Stimulated activated naive B cell treated with anti-CD40 and anti-IgM and Interleukin-4, amounts not matched to agents 10 μg/mL and 1 μg/mL and 100 μg/mL, for 72 hours (primary cell): ENCODE measurements around the gene PPIP5K2.

ENCODE experiments used
- ATAC-seq, 2 donors: fragments of 150-1000 bp; cut with Tn5 transposase; replicated peaks; 2 replicates each; pipeline ENCODE4 v1.10.0; 2021; ENCODE audit warnings: moderate library complexity in 1 of 2
- DNase-seq: peaks from one replicate; pipeline ENCODE4 v3.0.0; 2021
- H3K27ac Mint-ChIP-seq: one replicate; pipeline ENCODE4 v1.8.0; 2022; ENCODE audit warnings: mild to moderate bottlenecking, mixed read lengths
- H3K27me3 Mint-ChIP-seq, 2 donors: one replicate each; pipeline ENCODE4 v1.8.0; 2022; ENCODE audit warnings: mixed read lengths in 2 of 2
- H3K36me3 Mint-ChIP-seq, 2 donors: one replicate each; pipeline ENCODE4 v1.8.0; 2022; ENCODE audit warnings: mixed read lengths in 2 of 2, mild to moderate bottlenecking in 1 of 2
- H3K4me1 Mint-ChIP-seq, 2 donors: one replicate each; pipeline ENCODE4 v1.8.0; 2022; ENCODE audit warnings: mixed read lengths in 2 of 2, mild to moderate bottlenecking in 1 of 2
- H3K4me3 Mint-ChIP-seq, 2 donors: one replicate each; pipeline ENCODE4 v1.8.0; 2022; ENCODE audit warnings: mild to moderate bottlenecking in 2 of 2, mixed read lengths in 2 of 2, moderate library complexity in 1 of 2
- H3K9me3 Mint-ChIP-seq, 2 donors: one replicate each; pipeline ENCODE4 v1.8.0; 2022; ENCODE audit warnings: mixed read lengths in 2 of 2, mild to moderate bottlenecking in 1 of 2

The PPIP5K2 gene

GRCh38 chr5:103109277-103109676 is 10.8 kb upstream of the PPIP5K2 start:
- Mint-ChIP-seq H3K9me3 (peaks cover 3 to 4% of the 10 kb centered on the region in 2 donors), H3K4me3 (no peak overlapping the region), H3K36me3 (peaks cover 7 to 10% of the 10 kb centered on the region in 2 donors)

GRCh38 chr5:103110403-103110802 is 9.7 kb upstream of the PPIP5K2 start:
- no peak for ATAC-seq
- H3K4me1 Mint-ChIP-seq, result peaks cover 14 to 28% of the 10 kb centered on the region in 2 donors
- peaks cover 3 to 4% of the 10 kb centered on the region in 2 donors for H3K9me3 Mint-ChIP-seq
- H3K36me3 Mint-ChIP-seq, result peaks cover 10 to 11% of the 10 kb centered on the region in 2 donors
- H3K27ac Mint-ChIP-seq, result peak overlapping the region; percentile 20
- no peak overlapping the region for H3K4me3 Mint-ChIP-seq
- H3K27me3 Mint-ChIP-seq, result no peaks in the 10 kb centered on the region
- no peak for DNase-seq

More at GRCh38 chr5:103109277-103109676, 10.8 kb upstream of the PPIP5K2 start:
- Mint-ChIP-seq H3K4me1 (peaks cover 13 to 18% of the 10 kb centered on the region in 2 donors), H3K27me3 (no peaks in the 10 kb centered on the region), H3K27ac (no peak overlapping the region)
- ATAC-seq (no peak), DNase-seq (no peak)

GRCh38 chr5:103111468-103111867 is 8.6 kb upstream of the PPIP5K2 start:
- Mint-ChIP-seq H3K27ac (no peak overlapping the region), H3K9me3 (peaks cover 3 to 4% of the 10 kb centered on the region in 2 donors), H3K4me3 (no peak overlapping the region), H3K27me3 (no peaks in the 10 kb centered on the region), H3K36me3 (peaks cover 10 to 11% of the 10 kb centered on the region in 2 donors), H3K4me1 (peaks cover 14 to 28% of the 10 kb centered on the region in 2 donors)
- ATAC-seq (peak; percentile 39 to 72), DNase-seq (no peak)

GRCh38 chr5:103112910-103113309 is 7.2 kb upstream of the PPIP5K2 start:
- Mint-ChIP-seq H3K4me1 (peaks cover 14 to 28% of the 10 kb centered on the region in 2 donors), H3K27me3 (no peaks in the 10 kb centered on the region), H3K4me3 (no peak overlapping the region), H3K36me3 (peaks cover 8 to 9% of the 10 kb centered on the region in 2 donors), H3K27ac (no peak overlapping the region), H3K9me3 (peaks cover 3 to 4% of the 10 kb centered on the region in 2 donors)
- DNase-seq (no peak), ATAC-seq (no peak)

- H3K4me3 Mint-ChIP-seq, result no peak overlapping the region
- no peak overlapping the region for H3K27ac Mint-ChIP-seq
- H3K36me3 Mint-ChIP-seq, result peaks cover 6 to 8% of the 10 kb centered on the region in 2 donors
- peaks cover 3 to 4% of the 10 kb centered on the region in 2 donors for H3K9me3 Mint-ChIP-seq
- H3K27me3 Mint-ChIP-seq, result no peaks in the 10 kb centered on the region
- no peak for DNase-seq
- no peak for ATAC-seq
- H3K4me1 Mint-ChIP-seq, result peaks cover 14 to 33% of the 10 kb centered on the region in 2 donors
Measured at GRCh38 chr5:103114440-103114839, 5.7 kb upstream of the PPIP5K2 start.

GRCh38 chr5:103117471-103117991 is 2.6 kb upstream of the PPIP5K2 start:
- Mint-ChIP-seq H3K4me1 (peaks cover 15 to 34% of the 10 kb centered on the region in 2 donors), H3K4me3 (no peak overlapping the region), H3K9me3 (no peaks in the 10 kb centered on the region), H3K36me3 (peaks cover 2 to 9% of the 10 kb centered on the region in 2 donors), H3K27me3 (no peaks in the 10 kb centered on the region), H3K27ac (no peak overlapping the region)
- DNase-seq, result no peak
- no peak for ATAC-seq

GRCh38 chr5:103119070-103119764 is 884 bp upstream of the PPIP5K2 start:
- no peak for DNase-seq
- H3K9me3 Mint-ChIP-seq, result no peaks in the 10 kb centered on the region
- H3K4me3 Mint-ChIP-seq, result peak overlapping the region; percentile 96 to 98
- no peaks in the 10 kb centered on the region for H3K27me3 Mint-ChIP-seq
- H3K4me1 Mint-ChIP-seq, result peaks cover 15 to 38% of the 10 kb centered on the region in 2 donors
- no peak for ATAC-seq
- H3K27ac Mint-ChIP-seq, result peak overlapping the region; percentile 99
- peaks cover 8 to 16% of the 10 kb centered on the region in 2 donors for H3K36me3 Mint-ChIP-seq

- DNase-seq (peak; percentile 11), ATAC-seq (peak; percentile 3)
- H3K27ac Mint-ChIP-seq, result peak overlapping the region; percentile 99
- peaks cover 8 to 16% of the 10 kb centered on the region in 2 donors for H3K36me3 Mint-ChIP-seq
- no peaks in the 10 kb centered on the region for H3K27me3 Mint-ChIP-seq
- H3K9me3 Mint-ChIP-seq, result no peaks in the 10 kb centered on the region
- peak overlapping the region; percentile 96 to 98 for H3K4me3 Mint-ChIP-seq
- peaks cover 17 to 38% of the 10 kb centered on the region in 2 donors for H3K4me1 Mint-ChIP-seq
Measured at GRCh38 chr5:103120607-103121200, 603 bp downstream of the PPIP5K2 start.

GRCh38 chr5:103122242-103122641 is 2.1 kb downstream of the PPIP5K2 start:
- Mint-ChIP-seq H3K4me1 (peaks cover 17 to 47% of the 10 kb centered on the region in 2 donors), H3K4me3 (peak overlapping the region; percentile 96 to 98)
- ATAC-seq, result no peak

GRCh38 chr5:103126557-103126956 is 6.5 kb downstream of the PPIP5K2 start:
- no peak for DNase-seq
- Mint-ChIP-seq H3K4me3 (no peak overlapping the region), H3K36me3 (peaks cover 16 to 22% of the 10 kb centered on the region in 2 donors), H3K4me1 (peaks cover 18 to 54% of the 10 kb centered on the region in 2 donors), H3K27ac (no peak overlapping the region), H3K27me3 (no peaks in the 10 kb centered on the region), H3K9me3 (no peaks in the 10 kb centered on the region)
- ATAC-seq, result no peak

More at GRCh38 chr5:103122242-103122641, 2.1 kb downstream of the PPIP5K2 start:
- H3K27ac Mint-ChIP-seq, result no peak overlapping the region
- no peaks in the 10 kb centered on the region for H3K27me3 Mint-ChIP-seq
- no peaks in the 10 kb centered on the region for H3K9me3 Mint-ChIP-seq
- H3K36me3 Mint-ChIP-seq, result peaks cover 8 to 16% of the 10 kb centered on the region in 2 donors
- DNase-seq, result no peak

- Mint-ChIP-seq H3K9me3 (no peaks in the 10 kb centered on the region), H3K4me1 (peaks cover 10 to 46% of the 10 kb centered on the region in 2 donors), H3K4me3 (no peak overlapping the region), H3K36me3 (peaks cover 15 to 22% of the 10 kb centered on the region in 2 donors), H3K27ac (no peak overlapping the region), H3K27me3 (no peaks in the 10 kb centered on the region)
- DNase-seq (no peak), ATAC-seq (no peak)
Measured at GRCh38 chr5:103127292-103127817, 7.3 kb downstream of the PPIP5K2 start.

- Mint-ChIP-seq H3K9me3 (no peaks in the 10 kb centered on the region), H3K27me3 (no peaks in the 10 kb centered on the region), H3K27ac (no peak overlapping the region), H3K4me3 (no peak overlapping the region), H3K4me1 (peaks cover 6 to 37% of the 10 kb centered on the region in 2 donors), H3K36me3 (peaks cover 9 to 18% of the 10 kb centered on the region in 2 donors)
- DNase-seq (no peak), ATAC-seq (no peak)
Measured at GRCh38 chr5:103128202-103128601, 8.1 kb downstream of the PPIP5K2 start.

GRCh38 chr5:103132684-103133083 is 12.6 kb downstream of the PPIP5K2 start:
- ATAC-seq, result no peak
- H3K4me1 Mint-ChIP-seq, result peaks cover 1 to 13% of the 10 kb centered on the region in 2 donors

GRCh38 chr5:103133231-103133630 is 13.1 kb downstream of the PPIP5K2 start:
- peaks cover 1 to 12% of the 10 kb centered on the region in 2 donors for H3K4me1 Mint-ChIP-seq
- no peak overlapping the region for H3K27ac Mint-ChIP-seq
- no peaks in the 10 kb centered on the region for H3K9me3 Mint-ChIP-seq
- no peak for DNase-seq
- no peak for ATAC-seq
- peaks cover 14 to 17% of the 10 kb centered on the region in 2 donors for H3K36me3 Mint-ChIP-seq
- no peaks in the 10 kb centered on the region for H3K27me3 Mint-ChIP-seq
- H3K4me3 Mint-ChIP-seq, result no peak overlapping the region

More at GRCh38 chr5:103132684-103133083, 12.6 kb downstream of the PPIP5K2 start:
- H3K36me3 Mint-ChIP-seq, result peaks cover 14 to 17% of the 10 kb centered on the region in 2 donors
- no peak for DNase-seq
- no peaks in the 10 kb centered on the region for H3K27me3 Mint-ChIP-seq
- no peaks in the 10 kb centered on the region for H3K9me3 Mint-ChIP-seq
- no peak overlapping the region for H3K27ac Mint-ChIP-seq
- H3K4me3 Mint-ChIP-seq, result no peak overlapping the region
